Liver (tissue), 3 donors: ENCODE data around the gene ABHD2.

Source experiments
- CTCF ChIP-seq: fragments of 150-350 bp; IDR thresholded peaks from 2 replicates; pipeline ENCODE4 v1.5.1; 2017; ENCODE audit warnings: improper control_type of control experiment, low read depth, low read length; ENCODE audit not compliant: missing input control
- EGR1 ChIP-seq, 2 donors: IDR thresholded peaks; 2 replicates each; pipeline ENCODE4 v1.6.1; 2016 to 2018; ENCODE audit warnings: antibody characterized with exemption in 2 of 2, low read depth in 2 of 2
- FOXA1 ChIP-seq: IDR thresholded peaks from 2 replicates; pipeline ENCODE4 v1.6.1; 2016; ENCODE audit warnings: antibody characterized with exemption
- FOXA2 ChIP-seq: IDR thresholded peaks from 2 replicates; pipeline ENCODE4 v1.6.1; 2016; ENCODE audit warnings: antibody characterized with exemption
- MAX ChIP-seq: IDR thresholded peaks from 2 replicates; pipeline ENCODE4 v1.6.1; 2016; ENCODE audit warnings: antibody characterized with exemption
- SP1 ChIP-seq: IDR thresholded peaks from 2 replicates; pipeline ENCODE4 v1.6.1; 2018; ENCODE audit warnings: antibody characterized with exemption, mild to moderate bottlenecking
- TAF1 ChIP-seq: conservative IDR thresholded peaks from 2 replicates; pipeline ENCODE4 v1.6.1; 2016; ENCODE audit warnings: antibody characterized with exemption, mild to moderate bottlenecking
- donor health status: healthy.
- donor health status: healthy.

GRCh38 chr15:89118481-89118989 lies 30.3 kb downstream of the ABHD2 start:
- TF ChIP-seq CTCF (no peak), EGR1 (IDR thresholded peaks at IDR 0.05; ENCODE audit: low read depth in 2 of 2) (no peak), SP1 (no peak), FOXA2 (no peak), FOXA1 (no peak), TAF1 (no peak), MAX (no peak)
